A549 treated with GW870086 at 1 μM for 4 hours (cell line): ENCODE measurements around the gene OR52N1. TPM values are rescaled to one million over a fixed set of nuclear protein-coding genes. Genes with fewer than 3 reads are reported as not detected.

Source experiments
- total RNA-seq: library from RNA; stranded (reverse); fragments of 200-300 nt; extraction: Qiagen RNA extraction; gene quantifications from 5 replicates; pipeline ENCODE4 v1.2.3, GENCODE V29; 2022; ENCODE audit warnings: low read depth

The OR52N1 gene
- not detected in 5 replicates for total RNA-seq

GRCh38 chr11:5791165-5791564 is at the start of gene OR52N1:
Gene OR52N1, minus strand, starts transcription at chr11:5791265. Its CDS starts 2,449 bp downstream, at chr11:5788816.

DNA sequence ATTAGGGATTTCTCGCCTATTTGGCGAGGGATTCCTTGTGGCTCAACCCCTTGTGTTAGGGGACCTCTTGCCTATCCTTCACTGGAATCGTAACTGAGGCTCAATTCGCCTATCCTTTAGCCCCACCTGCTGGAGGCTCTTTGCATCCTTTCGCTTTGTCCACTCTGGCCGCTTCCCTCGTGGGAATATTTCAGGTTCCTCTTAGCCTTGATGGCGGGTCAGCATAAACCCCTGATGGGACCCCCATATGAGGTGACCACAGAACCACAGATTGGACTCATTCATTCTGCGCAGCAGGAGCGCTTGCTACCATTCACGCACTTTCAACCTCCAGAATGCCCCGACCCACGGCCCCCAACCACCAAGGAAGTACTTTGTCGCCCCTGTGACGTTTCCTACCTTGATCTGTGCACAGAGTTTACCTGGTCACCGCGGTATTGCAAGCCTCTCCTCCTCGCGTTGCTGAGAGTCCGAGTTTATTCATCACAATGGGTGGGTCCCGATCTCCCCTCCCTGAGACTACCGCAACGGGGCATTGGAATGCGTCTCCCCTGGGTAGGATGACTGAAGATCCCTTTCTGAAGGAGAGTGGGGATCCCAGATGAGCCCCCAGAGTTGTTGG is 17.5 kb upstream of the OR52N1 start, which contains the start of gene OR52N2:
Gene OR52N2 (plus strand): TSS at position 425 of the 622 bp plus-strand sequence. CDS start 11,412 bp downstream, outside the sequence.

DNA sequence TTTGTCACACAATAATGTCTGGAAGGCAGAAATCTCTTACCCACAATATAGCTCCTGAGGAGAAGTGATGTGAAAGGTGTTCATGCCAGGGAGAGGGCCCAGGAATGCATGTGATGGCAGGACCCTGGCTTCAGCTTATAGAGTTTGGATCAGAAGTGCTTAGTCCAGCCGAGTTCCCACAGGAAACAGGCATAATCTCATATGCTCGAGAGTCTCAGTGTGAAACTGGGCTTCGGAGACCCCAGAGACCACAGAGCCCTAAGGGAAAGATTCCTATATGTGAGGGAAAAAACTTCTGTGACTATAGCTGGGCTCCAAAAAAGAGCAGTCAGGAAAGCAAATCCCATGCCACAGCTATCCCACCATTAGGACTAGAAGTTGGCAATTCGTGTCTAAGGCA is 7.8 kb downstream of the OR52N1 start, which contains the start of gene OR52N5:
Gene OR52N5 (minus strand): TSS at position 101 of the 400 bp plus-strand sequence. CDS start 4,721 bp downstream, outside the sequence.

DNA sequence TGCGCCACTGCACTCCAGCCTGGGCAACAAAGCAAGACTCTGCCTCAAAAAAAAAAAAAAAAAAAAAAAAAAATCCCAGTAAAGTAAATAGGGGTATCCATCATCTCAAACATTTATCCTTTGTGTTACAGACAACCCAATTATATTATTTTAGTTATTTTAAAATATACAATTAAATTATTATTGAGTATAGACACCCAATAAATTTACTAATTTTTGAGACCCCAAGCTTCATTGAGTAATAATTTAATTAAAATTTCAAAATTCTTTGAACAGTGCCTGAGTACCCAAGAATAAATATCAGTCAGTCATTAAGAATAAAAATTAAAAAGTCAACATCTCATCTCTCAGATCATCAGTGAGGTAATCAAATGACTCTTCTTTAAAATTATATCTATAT is 37.1 kb downstream of the OR52N1 start, which contains the start of gene OR52N4:
Gene OR52N4 (plus strand): TSS at position 301 of the 400 bp plus-strand sequence. CDS start 498 bp downstream, outside the sequence.

Other genes starting within 250 kb of the OR52N1 start
- gene OR52H1, start 242.7 kb downstream of the OR52N1 start, total RNA-seq = not detected in 5 replicates
- gene OR52B6, start 210.4 kb downstream of the OR52N1 start, total RNA-seq = not detected in 5 replicates
- 8.9 to 12.0 TPM (median 10.2 TPM) in 5 replicates for gene TRIM6, start 194.6 kb downstream of the OR52N1 start, total RNA-seq
- 2.6 to 4.0 TPM (median 3.6 TPM) in 5 replicates for gene TRIM34, start 166.3 kb downstream of the OR52N1 start, total RNA-seq
- gene TRIM5, start 106.2 kb downstream of the OR52N1 start, total RNA-seq = 10.2 to 10.9 TPM (median 10.8 TPM) in 5 replicates
- 0.58 to 2.2 TPM (median 0.89 TPM) in 5 replicates for gene TRIM22, start 101.5 kb downstream of the OR52N1 start, total RNA-seq
- gene OR56B1, start 54.8 kb downstream of the OR52N1 start, total RNA-seq = not detected in 5 replicates
- gene OR52N4, start 37.0 kb downstream of the OR52N1 start, total RNA-seq = not detected in 5 replicates
- gene OR52N5, start 7.9 kb downstream of the OR52N1 start, total RNA-seq = not detected in 5 replicates
- gene OR52N2, start 17.7 kb upstream of the OR52N1 start, total RNA-seq = not detected in 5 replicates
- not detected in 5 replicates for gene OR52E6, start 50.6 kb upstream of the OR52N1 start, total RNA-seq
- gene OR52E8, start 66.4 kb upstream of the OR52N1 start, total RNA-seq = not detected in 5 replicates
- not detected in 5 replicates for gene OR52E4, start 89.4 kb upstream of the OR52N1 start, total RNA-seq
- gene OR52E5, start 101.9 kb upstream of the OR52N1 start, total RNA-seq = not detected in 5 replicates
- gene OR56A3, start 151.0 kb upstream of the OR52N1 start, total RNA-seq = not detected in 5 replicates
- not detected in 5 replicates for gene OR56A5, start 177.2 kb upstream of the OR52N1 start, total RNA-seq
- not detected in 5 replicates for gene OR52L1, start 195.7 kb upstream of the OR52N1 start, total RNA-seq
- not detected in 5 replicates for gene OR56A4, start 215.7 kb upstream of the OR52N1 start, total RNA-seq
- not detected in 5 replicates for gene OR56A1, start 239.5 kb upstream of the OR52N1 start, total RNA-seq